CD14-positive monocyte (primary cell): ENCODE data around the gene WDR49. TPM values are rescaled to one million over a fixed set of nuclear protein-coding genes. Genes with fewer than 3 reads are reported as not detected.

Experiments
- DNase-seq, 3 donors: peaks; one replicate each; pipeline ENCODE4 v3.0.0-alpha.2; 2011 to 2022
- H2AFZ ChIP-seq: 2 replicates; pipeline ENCODE4 v1.6.0; 2012; ENCODE audit warnings: mild to moderate bottlenecking, low read depth, low read length, inconsistent platforms; ENCODE audit not compliant: insufficient read depth, poor library complexity, severe bottlenecking
- H3K27ac ChIP-seq, 2 donors: 1 replicate in 1 of 2; 2 replicates in 1 of 2; pipeline ENCODE4 v1.5.1; 2012 to 2013; ENCODE audit warnings: low read length in 2 of 2, control low read depth in 1 of 2, inconsistent platforms in 1 of 2, low read depth in 1 of 2, mild to moderate bottlenecking in 1 of 2
- H3K27me3 ChIP-seq, 2 donors: one replicate each; pipeline versions ENCODE4 v1.6.0 to v1.6.1; 2011 to 2013; ENCODE audit warnings: low read length in 2 of 2; ENCODE audit not compliant: control insufficient read depth in 2 of 2, insufficient read depth in 2 of 2
- H3K36me3 ChIP-seq, 2 donors: replicated peaks in 1 of 2; 1 replicate in 1 of 2; 2 replicates in 1 of 2; pipeline versions ENCODE4 v1.5.1 to v1.6.1; 2012 to 2013; ENCODE audit warnings: low read length in 2 of 2, control low read depth in 1 of 2, inconsistent platforms in 1 of 2, mild to moderate bottlenecking in 1 of 2; ENCODE audit not compliant: insufficient read depth in 2 of 2, control insufficient read depth in 1 of 2
- H3K4me1 ChIP-seq, 2 donors: 1 replicate in 1 of 2; 2 replicates in 1 of 2; pipeline versions ENCODE4 v1.5.1 to v1.6.1; 2012 to 2013; ENCODE audit warnings: low read length in 2 of 2, control low read depth in 1 of 2, inconsistent platforms in 1 of 2, mild to moderate bottlenecking in 1 of 2, moderate library complexity in 1 of 2; ENCODE audit not compliant: insufficient read depth in 2 of 2, control insufficient read depth in 1 of 2
- H3K4me2 ChIP-seq: replicated peaks from 2 replicates; pipeline ENCODE3; 2012; ENCODE audit warnings: low read length, moderate library complexity, mild to moderate bottlenecking; ENCODE audit not compliant: poor library complexity, severe bottlenecking; ENCODE audit errors: extremely low read depth
- H3K4me3 ChIP-seq, 3 experiments: fragments of 200-600 bp in 1 of 3; sonication (generic) in 1 of 3; replicated peaks in 1 of 3; 1 replicate in 2 of 3; 2 replicates in 1 of 3; pipeline ENCODE4 v1.5.1; 2011 to 2013; ENCODE audit warnings: low read length in 3 of 3, mild to moderate bottlenecking in 3 of 3, control low read depth in 2 of 3, low read depth in 2 of 3, inconsistent platforms in 1 of 3, moderate library complexity in 1 of 3
- H3K79me2 ChIP-seq: 2 replicates; pipeline ENCODE4 v1.6.0; 2012; ENCODE audit warnings: mild to moderate bottlenecking, control low read depth, inconsistent platforms, low read length, moderate library complexity; ENCODE audit not compliant: insufficient read depth
- H3K9ac ChIP-seq: 2 replicates; pipeline ENCODE4 v1.6.0; 2017; ENCODE audit warnings: low read length, mild to moderate bottlenecking; ENCODE audit not compliant: insufficient read depth, poor library complexity, severe bottlenecking
- H3K9me3 ChIP-seq, 2 donors: replicated peaks in 1 of 2; 1 replicate in 1 of 2; 2 replicates in 1 of 2; pipeline versions ENCODE4 v1.5.1 to v1.6.1; 2012 to 2013; ENCODE audit warnings: low read length in 2 of 2, control low read depth in 1 of 2; ENCODE audit not compliant: control insufficient read depth in 1 of 2, insufficient read depth in 1 of 2
- H4K20me1 ChIP-seq: 2 replicates; pipeline ENCODE4 v1.6.0; 2012; ENCODE audit warnings: mild to moderate bottlenecking, low read length, control low read depth, moderate library complexity; ENCODE audit not compliant: insufficient read depth
- H3K27ac Mint-ChIP-seq, 7 donors: one replicate each; pipeline ENCODE4 v1.8.0; 2020; ENCODE audit warnings: mild to moderate bottlenecking in 7 of 7, mixed read lengths in 7 of 7, moderate library complexity in 6 of 7, inconsistent platforms in 2 of 7
- H3K27me3 Mint-ChIP-seq, 3 donors: one replicate each; pipeline ENCODE4 v1.8.0; 2021 to 2022; ENCODE audit warnings: low read depth in 3 of 3, mild to moderate bottlenecking in 3 of 3, mixed read lengths in 3 of 3, moderate library complexity in 3 of 3, inconsistent platforms in 1 of 3
- H3K36me3 Mint-ChIP-seq, 2 donors: one replicate each; pipeline ENCODE4 v1.8.0; 2020; ENCODE audit warnings: mixed read lengths in 2 of 2, inconsistent platforms in 1 of 2, mild to moderate bottlenecking in 1 of 2
- H3K4me1 Mint-ChIP-seq: one replicate; pipeline ENCODE4 v1.8.0; 2020; ENCODE audit warnings: mild to moderate bottlenecking, mixed read lengths
- H3K4me3 Mint-ChIP-seq, 2 donors: one replicate each; pipeline ENCODE4 v1.8.0; 2020; ENCODE audit warnings: mild to moderate bottlenecking in 2 of 2, mixed read lengths in 2 of 2, moderate library complexity in 1 of 2
- H3K9me3 Mint-ChIP-seq, 7 donors: one replicate each; pipeline ENCODE4 v1.8.0; 2020 to 2022; ENCODE audit warnings: mixed read lengths in 7 of 7, mild to moderate bottlenecking in 6 of 7, moderate library complexity in 6 of 7, inconsistent platforms in 2 of 7
- WGBS: methylation state at CpG from one replicate; pipeline ENCODE4 v1.1.5; 2013; ENCODE audit warnings: missing lambda C conversion rate; ENCODE audit not compliant: insufficient coverage; 5-methylcytosine and 5-hydroxymethylcytosine counted together
- intact Hi-C, 2 donors: fragments of 100-400 bp; cut with micrococcal nuclease; formaldehyde crosslinking; loops; one replicate each; pipeline versions ENCODE4 v1.15.0 to v1.15.1; 2023
- polyA plus RNA-seq, 3 donors: library from polyadenylated mRNA; depleted of rRNA in 1 of 3; unstranded in 2 of 3; stranded (reverse) in 1 of 3; fragments of 300-500 nt in 2 of 3; fragments of >200 nt in 1 of 3; fragmentation: Illumina TruSeq in 2 of 3; gene quantifications; 1 replicate in 2 of 3; 2 replicates in 1 of 3; pipeline ENCODE4 v1.2.3, GENCODE V29; 2012 to 2021
- TF ChIP-seq, protein P1 (sequence below): fragments of 200-600 bp; IDR thresholded peaks from one replicate; pipeline ENCODE4 v1.8.0; 2022; ENCODE audit warnings: antibody characterized with exemption, mild to moderate bottlenecking

The WDR49 gene
- polyA plus RNA-seq, 3 donors, result 1.1 to 5.0 (median 4.2) TPM

DNA sequence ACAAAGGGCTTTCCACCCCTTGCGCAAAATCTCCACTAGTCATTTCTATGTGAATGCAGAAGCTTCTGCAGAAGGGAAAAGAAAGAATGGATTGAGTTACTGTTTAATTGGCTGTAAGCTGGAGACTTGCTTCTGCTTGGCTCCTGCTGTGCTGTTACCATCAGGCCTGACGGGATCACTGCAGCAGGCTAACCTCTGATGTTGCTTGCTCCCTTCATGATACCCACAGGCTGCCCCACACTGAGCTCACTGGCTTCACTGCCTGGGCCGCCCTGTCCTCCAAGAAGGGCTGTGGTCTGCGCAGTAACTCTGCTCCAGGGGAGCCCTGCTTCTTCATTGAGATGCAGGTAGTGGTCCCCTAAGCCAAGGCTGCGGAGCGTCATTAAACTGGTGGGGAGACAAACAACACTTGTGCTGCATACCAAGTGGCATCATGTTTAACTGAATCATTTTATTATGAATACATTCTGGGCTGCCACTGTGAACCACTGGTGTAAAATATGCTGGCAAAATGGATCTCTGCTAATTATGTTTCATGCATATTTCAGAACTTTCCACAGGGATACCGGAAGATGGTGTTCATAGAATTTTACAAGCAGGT, 78.6 kb downstream of the WDR49 start:
- Mint-ChIP-seq H3K27ac (no peak overlapping the region), H3K9me3 (no peaks in the 10 kb centered on the region), H3K4me1 (no peaks in the 10 kb centered on the region), H3K27me3 (no peaks in the 10 kb centered on the region), H3K4me3 (no peak overlapping the region), H3K36me3 (peaks cover 11 to 13% of the 10 kb centered on the region in 2 donors)
- H3K4me1 ChIP-seq, result no peaks in the 10 kb centered on the region
- H3K9me3 ChIP-seq, result no peaks in the 10 kb centered on the region
- H2AFZ ChIP-seq, result no peak overlapping the region
- TF ChIP-seq, protein P1, sequence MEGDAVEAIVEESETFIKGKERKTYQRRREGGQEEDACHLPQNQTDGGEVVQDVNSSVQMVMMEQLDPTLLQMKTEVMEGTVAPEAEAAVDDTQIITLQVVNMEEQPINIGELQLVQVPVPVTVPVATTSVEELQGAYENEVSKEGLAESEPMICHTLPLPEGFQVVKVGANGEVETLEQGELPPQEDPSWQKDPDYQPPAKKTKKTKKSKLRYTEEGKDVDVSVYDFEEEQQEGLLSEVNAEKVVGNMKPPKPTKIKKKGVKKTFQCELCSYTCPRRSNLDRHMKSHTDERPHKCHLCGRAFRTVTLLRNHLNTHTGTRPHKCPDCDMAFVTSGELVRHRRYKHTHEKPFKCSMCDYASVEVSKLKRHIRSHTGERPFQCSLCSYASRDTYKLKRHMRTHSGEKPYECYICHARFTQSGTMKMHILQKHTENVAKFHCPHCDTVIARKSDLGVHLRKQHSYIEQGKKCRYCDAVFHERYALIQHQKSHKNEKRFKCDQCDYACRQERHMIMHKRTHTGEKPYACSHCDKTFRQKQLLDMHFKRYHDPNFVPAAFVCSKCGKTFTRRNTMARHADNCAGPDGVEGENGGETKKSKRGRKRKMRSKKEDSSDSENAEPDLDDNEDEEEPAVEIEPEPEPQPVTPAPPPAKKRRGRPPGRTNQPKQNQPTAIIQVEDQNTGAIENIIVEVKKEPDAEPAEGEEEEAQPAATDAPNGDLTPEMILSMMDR, result no peak
- H3K27ac ChIP-seq, result no peak overlapping the region
- no peaks in the 10 kb centered on the region for H3K36me3 ChIP-seq
- H4K20me1 ChIP-seq, result no peaks in the 10 kb centered on the region
- H3K4me3 ChIP-seq, result no peak overlapping the region
- WGBS, result 90% methylated on average over 5 of the region's 7 CpGs
- intact Hi-C loops, result no loop called here
- H3K4me2 ChIP-seq, result no peak overlapping the region
- H3K9ac ChIP-seq, result no peak overlapping the region
- no peaks in the 10 kb centered on the region for H3K79me2 ChIP-seq
- no peak for DNase-seq
- H3K27me3 ChIP-seq, result no peaks in the 10 kb centered on the region

DNA sequence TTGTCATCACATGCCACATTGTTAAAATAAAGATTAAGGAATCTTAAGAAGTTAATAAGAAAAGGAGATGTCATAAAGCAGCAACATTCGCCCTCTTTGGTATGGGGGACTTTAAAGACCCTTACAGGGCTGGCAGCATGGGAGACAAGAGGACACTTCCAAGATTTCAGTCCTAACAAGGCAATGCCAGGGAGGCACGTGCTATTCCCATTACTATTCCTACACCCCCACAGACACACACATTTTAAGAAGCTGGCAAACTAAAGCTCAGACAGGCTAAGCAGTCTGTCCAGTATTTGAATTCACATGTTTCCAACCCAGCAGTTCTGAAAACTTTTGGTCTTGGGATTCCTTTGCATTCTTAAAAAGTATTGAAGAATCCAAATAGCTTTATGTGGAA, 80.8 kb downstream of the WDR49 start:
- no peaks in the 10 kb centered on the region for H3K79me2 ChIP-seq
- H4K20me1 ChIP-seq, result no peaks in the 10 kb centered on the region
- no peak overlapping the region for H3K27ac ChIP-seq
- intact Hi-C loops, result no loop called here
- Mint-ChIP-seq H3K4me1 (no peaks in the 10 kb centered on the region), H3K9me3 (no peaks in the 10 kb centered on the region), H3K4me3 (no peak overlapping the region), H3K27me3 (no peaks in the 10 kb centered on the region), H3K27ac (peak overlapping the region in 1 of 7 donors; percentile 58), H3K36me3 (peaks cover 15% of the 10 kb centered on the region in 2 donors)
- no peaks in the 10 kb centered on the region for H3K4me1 ChIP-seq
- DNase-seq, result no peak
- H3K9ac ChIP-seq, result no peak overlapping the region
- H2AFZ ChIP-seq, result no peak overlapping the region
- no peaks in the 10 kb centered on the region for H3K9me3 ChIP-seq
- H3K4me2 ChIP-seq, result no peak overlapping the region
- 100% methylated on average over 1 of the region's 2 CpGs for WGBS
- no peaks in the 10 kb centered on the region for H3K27me3 ChIP-seq
- H3K4me3 ChIP-seq, result no peak overlapping the region
- TF ChIP-seq, protein P1, result no peak
- no peaks in the 10 kb centered on the region for H3K36me3 ChIP-seq
